ENCODE measurements around the gene CCDC187.
A peak's percentile ranks its signal among the peaks of the same experiment; 100 is the strongest.

CCDC187 gene

DNA sequence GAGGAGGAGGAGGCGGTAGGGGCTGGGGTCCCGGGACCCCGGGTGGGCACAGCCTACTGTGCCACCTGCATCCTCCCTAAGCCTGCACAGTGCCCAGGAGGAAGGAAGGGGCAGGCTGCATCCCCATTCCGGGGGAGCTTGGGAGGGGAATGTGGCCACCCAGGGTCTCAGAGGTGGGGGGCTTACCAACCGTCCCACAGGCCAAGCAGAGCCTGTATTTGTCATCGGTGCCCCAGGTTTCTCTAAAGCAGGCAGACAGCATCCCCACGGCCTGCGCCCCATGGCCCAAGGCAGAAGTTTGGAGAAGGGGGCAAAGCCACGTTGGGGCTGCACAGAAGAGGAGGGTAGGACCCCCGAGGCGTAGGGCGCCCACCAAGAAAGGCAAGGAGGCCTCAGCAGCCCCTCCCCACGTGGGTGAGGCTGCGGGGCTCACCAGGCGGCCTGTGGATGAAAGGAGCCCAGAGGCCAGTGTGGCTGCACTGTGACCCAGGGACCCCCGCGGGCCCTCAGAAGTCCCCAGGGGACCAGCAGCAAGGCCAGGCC, 22.9 kb upstream of the CCDC187 start:
- no peak overlapping the region for H3K4me3 ChIP-seq (ENCODE audit: low read length)
- TF ChIP-seq, protein P1, sequence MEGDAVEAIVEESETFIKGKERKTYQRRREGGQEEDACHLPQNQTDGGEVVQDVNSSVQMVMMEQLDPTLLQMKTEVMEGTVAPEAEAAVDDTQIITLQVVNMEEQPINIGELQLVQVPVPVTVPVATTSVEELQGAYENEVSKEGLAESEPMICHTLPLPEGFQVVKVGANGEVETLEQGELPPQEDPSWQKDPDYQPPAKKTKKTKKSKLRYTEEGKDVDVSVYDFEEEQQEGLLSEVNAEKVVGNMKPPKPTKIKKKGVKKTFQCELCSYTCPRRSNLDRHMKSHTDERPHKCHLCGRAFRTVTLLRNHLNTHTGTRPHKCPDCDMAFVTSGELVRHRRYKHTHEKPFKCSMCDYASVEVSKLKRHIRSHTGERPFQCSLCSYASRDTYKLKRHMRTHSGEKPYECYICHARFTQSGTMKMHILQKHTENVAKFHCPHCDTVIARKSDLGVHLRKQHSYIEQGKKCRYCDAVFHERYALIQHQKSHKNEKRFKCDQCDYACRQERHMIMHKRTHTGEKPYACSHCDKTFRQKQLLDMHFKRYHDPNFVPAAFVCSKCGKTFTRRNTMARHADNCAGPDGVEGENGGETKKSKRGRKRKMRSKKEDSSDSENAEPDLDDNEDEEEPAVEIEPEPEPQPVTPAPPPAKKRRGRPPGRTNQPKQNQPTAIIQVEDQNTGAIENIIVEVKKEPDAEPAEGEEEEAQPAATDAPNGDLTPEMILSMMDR (IDR thresholded peaks at IDR 0.05; ENCODE audit: insufficient read depth, low read depth, low read length, missing control alignments), result no peak
- DNase-seq (ENCODE audit: low read depth), result no peak

DNA sequence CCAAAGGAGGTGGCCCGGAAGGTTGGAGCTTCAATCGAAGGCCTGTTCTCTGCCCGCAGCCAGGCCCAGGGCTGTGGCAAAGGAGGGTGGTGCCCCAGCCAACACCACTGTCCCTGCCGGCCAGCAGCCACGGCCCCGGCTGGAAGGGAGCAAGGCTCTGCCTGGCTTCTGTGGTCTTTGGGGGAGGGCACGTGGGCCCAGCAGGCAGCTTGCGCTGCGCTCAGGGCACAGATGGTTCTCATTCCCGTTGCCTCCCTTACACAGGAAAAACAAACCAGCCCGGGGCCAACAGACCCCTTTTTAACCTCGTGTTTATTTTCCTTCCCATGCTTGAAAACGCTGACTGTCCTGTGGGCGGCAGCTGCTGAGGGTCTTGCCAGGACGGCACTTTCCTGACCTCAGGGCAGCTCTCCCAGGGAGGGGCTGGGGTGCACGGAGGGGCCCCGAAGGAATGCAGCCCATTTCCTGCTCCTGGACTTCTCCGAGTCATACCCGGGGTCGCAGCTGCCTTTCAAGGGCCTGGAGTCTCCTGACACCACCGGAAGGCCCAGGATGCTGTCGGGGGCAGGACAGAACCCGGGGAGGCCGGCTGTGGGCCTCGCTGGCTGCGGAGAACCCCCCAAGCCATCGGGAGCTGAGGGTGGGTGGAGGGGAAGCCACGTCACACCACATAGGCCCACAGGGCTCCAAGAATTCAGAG, 22.3 kb upstream of the CCDC187 start:
- H3K4me3 ChIP-seq (ENCODE audit: low read length), result no peak overlapping the region

DNA sequence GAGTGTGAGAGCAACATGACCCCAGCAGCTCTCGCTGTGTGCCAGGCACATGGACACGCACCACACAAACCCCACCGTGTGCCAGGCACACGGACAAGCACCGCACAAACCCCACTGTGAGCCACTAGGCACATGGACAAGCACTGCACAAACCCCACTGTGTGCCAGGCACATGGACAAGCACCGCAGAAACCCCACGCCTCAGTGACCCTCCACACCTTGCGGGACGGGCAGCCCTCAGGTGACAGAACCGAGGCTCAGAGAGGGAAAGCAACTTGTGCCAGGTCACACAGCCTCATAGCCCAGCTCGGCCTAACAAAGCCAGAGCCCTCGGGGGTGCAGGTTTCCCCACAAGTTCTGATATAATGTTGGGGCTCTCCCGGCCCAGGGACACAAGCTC, 21.5 kb upstream of the CCDC187 start:
- TF ChIP-seq, protein P1 (IDR thresholded peaks at IDR 0.05; ENCODE audit: insufficient read depth, low read depth, low read length, missing control alignments), result no peak

More for the DNA sequence above, 22.3 kb upstream of the CCDC187 start:
- TF ChIP-seq, protein P1 (IDR thresholded peaks at IDR 0.05; ENCODE audit: insufficient read depth, low read depth, low read length, missing control alignments), result no peak
- DNase-seq (ENCODE audit: low read depth), result no peak

DNA sequence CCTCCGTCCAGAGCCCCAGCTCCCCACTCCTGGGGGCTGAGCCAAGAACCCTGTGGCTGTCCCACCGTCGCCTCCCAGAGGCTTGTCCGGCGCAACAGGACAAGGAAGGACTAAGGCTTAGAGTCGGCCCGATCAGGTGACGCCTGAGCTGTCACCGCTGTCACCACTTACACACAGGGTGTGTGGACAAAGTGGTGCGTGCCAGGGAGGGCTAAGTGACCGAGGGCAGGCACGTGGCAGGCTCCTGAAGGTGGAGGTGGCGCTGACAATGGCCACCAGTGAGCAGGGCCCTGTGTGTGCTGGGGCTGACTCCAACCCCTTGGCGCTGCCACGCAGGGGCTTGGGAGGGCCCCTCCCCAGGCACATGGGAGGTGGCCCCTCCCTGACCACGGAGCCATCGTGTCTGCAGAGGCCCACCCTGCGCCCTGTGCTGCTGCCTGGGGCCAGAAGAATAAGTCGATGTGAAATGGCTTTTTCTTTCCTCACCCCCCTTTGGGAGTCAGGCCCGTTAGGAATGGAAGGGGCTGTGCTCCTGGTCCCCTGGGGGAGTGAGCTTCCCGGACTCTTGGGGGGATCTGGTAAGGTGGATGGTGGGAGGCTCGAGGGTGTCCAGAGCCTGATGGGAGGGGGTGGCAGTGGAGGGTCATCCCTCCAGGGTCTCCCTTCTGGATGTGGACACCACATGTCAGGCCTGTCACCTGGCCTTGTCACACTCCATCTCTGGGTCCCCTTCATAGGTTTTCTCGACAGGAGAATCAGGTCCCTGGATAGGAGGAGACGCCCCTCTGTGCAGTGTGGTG, 20.8 kb upstream of the CCDC187 start:
- DNase-seq (ENCODE audit: low read depth), result no peak
- TF ChIP-seq, protein P1 (IDR thresholded peaks at IDR 0.05; ENCODE audit: insufficient read depth, low read depth, low read length, missing control alignments), result no peak
- H3K4me3 ChIP-seq (ENCODE audit: low read length), result no peak overlapping the region

More for the DNA sequence above, 21.5 kb upstream of the CCDC187 start:
- no peak for DNase-seq (ENCODE audit: low read depth)
- H3K4me3 ChIP-seq (ENCODE audit: low read length), result no peak overlapping the region

DNA sequence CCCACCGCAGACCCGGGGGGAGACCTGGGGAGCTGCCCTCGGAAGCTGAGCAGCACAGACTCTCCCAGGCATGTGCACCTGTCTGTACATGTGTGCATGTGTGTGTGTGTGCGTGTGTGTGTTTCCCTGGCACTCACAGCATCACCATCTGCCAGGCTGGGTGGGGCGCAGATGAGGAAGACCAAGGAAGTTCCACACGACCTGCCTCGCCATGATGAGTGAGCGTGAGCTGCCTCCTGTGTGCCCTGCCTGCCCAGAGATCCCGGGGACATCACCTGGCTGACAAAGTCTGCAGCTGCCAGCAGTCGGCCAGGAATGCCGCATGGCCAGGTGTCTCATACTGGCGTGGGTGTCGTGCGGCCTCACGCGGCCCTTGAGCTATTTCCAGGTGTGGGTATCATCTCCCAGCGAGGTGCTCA, 19.5 kb upstream of the CCDC187 start:
- peak; percentile 71 for DNase-seq (ENCODE audit: low read depth)
- no peak overlapping the region for H3K4me3 ChIP-seq (ENCODE audit: low read length)
- TF ChIP-seq, protein P1 (IDR thresholded peaks at IDR 0.05; ENCODE audit: insufficient read depth, low read depth, low read length, missing control alignments), result no peak

DNA sequence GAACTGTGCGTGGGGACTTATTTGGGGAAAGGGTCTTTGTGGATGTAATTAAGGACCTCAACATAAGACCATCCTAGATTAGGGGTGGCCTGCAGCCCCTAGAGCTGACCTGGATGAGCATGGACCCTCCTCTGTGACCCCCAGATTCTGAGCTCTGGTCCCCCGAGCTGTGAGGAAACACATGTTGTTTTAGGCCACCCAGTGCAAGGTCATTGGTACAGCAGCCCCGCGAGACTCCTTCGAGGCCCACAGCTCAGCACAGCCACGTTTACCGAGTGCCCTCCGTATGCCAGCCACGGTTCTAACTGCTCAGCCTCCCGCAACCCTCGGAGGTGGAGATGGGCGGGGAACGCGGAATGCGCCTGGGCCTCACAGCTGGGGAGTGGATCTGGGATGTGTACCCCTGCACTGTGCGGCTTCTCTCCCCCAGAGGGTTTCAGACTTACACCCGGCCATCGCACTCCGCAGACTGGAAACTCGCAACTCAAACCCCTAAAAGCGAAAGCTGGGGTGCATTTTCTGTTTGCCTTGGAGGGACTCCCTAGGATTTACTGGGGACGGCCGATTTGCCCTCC, 18.9 kb upstream of the CCDC187 start:
- H3K4me3 ChIP-seq (ENCODE audit: low read length), result no peak overlapping the region
- no peak for DNase-seq (ENCODE audit: low read depth)
- TF ChIP-seq, protein P1 (IDR thresholded peaks at IDR 0.05; ENCODE audit: insufficient read depth, low read depth, low read length, missing control alignments), result no peak
